NCI-H82 (cell line): Measurements from ENCODE around the gene SLC29A3.
A peak's percentile ranks its signal among the peaks of the same experiment; 100 is the strongest.

ENCODE experiments used
- DNase-seq: peaks from one replicate; lab custom pipeline; 2025; lab: John Stamatoyannopoulos, UW

Gene SLC29A3

DNA sequence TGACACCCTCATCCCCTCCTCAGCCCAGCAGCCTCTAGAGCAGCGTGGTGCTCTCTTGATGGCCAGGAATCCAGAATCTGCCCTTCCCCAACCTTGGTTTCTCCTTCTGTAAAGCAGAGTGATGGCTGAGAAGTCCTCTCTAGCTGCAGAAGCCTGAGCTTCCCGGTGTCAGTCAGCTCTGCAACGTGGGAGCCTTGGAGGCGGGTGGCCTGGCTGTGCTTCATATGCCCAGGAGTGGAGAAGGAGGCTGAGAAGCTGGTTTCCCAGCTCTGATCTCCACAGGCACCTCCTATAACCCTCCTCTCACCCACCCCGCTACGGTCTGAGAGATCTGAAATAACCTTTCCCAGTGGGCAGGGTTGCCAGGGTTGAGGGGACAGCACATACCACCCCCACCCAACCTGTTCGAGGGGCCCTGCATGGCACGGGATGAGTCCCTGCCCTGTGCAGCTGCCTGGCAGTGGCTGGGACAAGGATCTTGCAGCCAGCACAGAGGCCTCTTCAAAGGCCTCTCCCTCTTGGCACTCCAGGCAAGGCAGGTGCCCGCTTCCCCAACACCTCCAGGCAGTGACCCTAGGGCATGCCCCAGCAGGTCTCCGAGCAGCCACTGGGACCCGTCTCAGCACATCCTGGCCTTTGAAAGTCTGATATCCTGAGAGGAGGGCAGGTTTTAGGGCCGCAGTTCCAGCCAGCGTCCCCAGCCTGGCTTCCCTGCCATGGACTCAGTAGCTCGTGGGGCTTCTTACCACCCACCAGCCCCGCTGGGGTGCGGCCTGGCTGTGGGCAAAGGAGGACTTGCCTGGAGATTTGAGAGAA, 18.3 kb upstream of the SLC29A3 start:
- DNase-seq, result no peak

DNA sequence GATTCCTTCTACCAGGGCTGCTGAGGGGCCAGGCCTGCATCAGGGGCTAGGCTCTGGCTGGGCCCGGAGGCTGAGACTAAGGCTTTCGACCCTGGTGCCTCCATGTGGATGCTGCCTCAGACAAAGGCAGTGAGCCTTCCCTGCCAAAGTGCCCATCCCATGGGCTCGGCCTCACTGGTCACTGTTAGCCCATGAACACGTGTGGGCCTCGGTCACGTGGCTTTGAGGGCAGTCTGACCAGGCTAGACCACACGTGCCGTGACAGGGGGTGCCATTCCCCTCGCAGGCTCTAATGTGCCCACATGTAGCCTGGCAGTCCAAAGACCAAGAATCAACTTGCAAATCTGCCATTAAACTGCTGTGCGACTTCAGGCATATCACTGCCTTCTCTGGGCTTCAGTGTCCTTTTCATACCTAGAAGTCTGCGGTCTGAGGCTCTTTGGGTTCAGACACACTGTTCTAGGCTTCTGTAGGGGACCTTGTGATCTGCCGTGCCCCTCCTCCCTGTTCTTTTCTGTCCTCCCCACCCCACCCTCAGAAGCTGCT, 17.6 kb upstream of the SLC29A3 start:
- no peak for DNase-seq

DNA sequence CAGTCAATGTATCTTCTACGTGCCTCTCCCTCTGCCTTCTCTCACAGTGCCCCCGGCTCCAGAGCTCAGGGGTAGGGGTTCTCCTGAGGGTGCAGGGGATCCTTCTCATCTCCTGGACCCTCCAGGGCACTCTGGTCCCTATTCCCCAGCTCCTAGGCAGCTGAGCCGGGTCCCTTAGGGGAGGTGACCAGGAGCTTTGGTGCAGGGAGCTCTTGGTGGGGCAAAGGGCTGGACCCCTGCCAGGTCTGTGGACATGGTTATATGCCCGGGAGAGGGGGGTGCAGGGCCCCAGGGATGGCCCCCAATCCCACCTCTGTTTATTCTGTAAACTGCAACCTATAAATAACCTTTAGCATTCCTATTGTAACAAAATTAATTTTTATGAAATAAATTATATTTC, 16.6 kb upstream of the SLC29A3 start:
- DNase-seq, result no peak

DNA sequence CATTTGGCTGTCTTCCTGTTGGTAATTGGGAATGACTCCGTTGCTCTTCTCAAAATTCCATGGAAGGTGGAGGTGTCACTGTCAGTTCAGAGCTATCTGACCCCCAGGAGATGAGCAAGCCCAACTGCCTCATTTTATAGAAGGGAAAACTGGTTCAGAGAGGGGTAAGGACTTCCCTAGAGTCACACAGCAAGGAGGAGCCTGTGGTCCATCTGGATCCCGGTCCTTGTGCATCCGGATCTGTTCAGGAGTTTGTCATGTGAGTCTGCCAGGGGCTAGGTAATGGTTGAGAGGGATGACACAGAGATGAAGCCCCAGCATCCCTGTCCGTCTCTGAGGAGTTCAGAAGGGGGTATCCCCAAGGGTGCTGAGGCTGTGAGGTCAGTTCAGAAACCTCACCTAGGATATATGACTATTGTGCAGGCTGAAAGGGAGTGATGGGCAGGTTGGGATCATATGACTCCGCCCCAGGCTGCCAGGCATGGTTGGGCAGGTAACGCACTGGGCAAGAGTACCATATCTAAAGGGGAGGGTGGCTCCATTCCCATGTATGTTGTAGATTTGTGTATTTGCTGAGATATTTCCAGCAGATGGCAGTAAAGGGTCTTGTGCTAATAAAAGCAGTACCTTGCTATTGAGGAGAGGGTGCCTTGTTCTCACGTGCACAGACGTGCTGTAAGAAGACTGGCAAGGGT, 16.0 kb upstream of the SLC29A3 start:
- DNase-seq, result peak; percentile 77

DNA sequence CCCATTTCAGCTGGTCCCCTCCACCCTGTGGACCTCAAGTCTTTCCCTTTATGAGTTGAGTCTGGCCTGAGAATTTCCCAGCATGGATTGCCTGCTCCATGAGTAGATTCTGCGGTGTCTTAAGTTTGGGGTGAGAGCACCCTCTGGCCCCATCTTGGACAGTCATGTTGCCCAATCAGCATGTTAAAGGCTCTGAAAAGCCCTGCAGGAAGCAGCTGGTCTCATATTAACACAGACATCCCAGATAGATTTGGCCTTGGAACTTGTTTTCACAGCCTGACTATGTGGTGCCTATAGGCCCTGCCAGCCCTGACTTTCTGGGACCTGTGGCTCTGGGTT, 15.5 kb upstream of the SLC29A3 start:
- no peak for DNase-seq

DNA sequence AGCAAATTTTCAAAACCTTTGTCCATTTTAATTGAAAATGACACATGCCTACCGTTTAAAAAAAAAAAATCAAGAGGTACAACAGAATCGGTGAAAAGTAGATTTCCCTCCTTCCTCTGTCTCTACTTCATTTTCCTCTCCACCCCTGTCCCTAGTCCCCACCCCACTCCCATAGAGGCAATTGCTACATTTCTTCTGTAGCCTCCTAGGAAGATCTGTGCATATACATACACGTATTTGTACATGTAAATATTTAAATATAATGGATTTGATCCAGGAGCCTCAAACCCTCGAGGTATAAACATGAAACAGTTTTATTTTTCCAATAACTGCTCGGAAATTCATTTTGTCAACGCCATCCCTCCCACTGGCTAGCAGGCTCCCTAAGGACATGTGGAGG, 14.1 kb upstream of the SLC29A3 start:
- no peak for DNase-seq

DNA sequence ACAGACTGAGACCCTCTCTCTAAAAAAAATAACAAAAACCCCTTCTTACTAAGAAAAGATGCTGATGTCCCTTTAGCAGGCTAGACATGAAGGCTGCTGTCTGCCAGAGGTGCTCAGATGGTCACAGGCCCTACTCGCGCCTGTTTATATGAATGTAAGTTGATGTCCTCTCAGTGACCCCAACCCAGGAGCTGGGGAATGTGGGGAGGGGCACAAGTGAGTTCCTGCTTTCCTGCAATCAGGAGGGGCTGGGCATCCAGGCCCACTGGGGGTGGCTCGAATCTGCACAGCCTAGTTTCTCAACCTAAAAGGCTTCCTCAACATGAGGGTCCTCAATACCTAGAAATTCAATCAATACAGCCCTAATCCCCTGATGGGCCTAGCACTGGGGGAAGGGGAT, 12.1 kb upstream of the SLC29A3 start:
- DNase-seq, result no peak

DNA sequence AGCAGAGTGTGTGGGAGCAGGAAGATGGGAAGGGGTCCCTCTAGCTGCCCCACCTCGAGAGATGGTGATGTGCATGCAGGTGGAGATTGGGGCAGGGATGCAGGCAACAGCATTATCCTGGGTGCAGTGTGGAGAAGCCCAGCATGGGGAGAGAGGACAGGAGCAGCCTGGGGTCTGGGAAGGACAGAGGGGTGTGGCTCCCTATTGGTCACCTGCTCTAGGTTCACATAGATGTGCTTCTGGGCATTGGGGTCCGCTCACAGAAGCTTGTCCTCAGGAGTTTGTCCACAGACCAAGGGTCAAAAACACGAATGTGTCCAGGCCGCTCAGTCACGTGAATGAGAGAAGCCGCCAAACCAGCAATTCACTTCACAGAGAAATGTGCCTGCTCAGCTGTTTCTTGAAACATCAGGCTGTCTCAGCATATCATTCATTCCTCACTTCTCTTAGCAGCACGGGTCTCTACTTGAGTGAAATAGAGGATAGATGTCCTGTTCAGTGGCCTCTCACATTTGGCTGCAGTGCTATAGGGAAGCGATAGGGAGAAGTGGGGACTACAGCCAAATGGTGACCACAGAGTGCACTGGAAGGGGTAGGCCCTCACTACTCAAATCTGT, 11.5 kb upstream of the SLC29A3 start:
- peak; percentile 22 for DNase-seq

DNA sequence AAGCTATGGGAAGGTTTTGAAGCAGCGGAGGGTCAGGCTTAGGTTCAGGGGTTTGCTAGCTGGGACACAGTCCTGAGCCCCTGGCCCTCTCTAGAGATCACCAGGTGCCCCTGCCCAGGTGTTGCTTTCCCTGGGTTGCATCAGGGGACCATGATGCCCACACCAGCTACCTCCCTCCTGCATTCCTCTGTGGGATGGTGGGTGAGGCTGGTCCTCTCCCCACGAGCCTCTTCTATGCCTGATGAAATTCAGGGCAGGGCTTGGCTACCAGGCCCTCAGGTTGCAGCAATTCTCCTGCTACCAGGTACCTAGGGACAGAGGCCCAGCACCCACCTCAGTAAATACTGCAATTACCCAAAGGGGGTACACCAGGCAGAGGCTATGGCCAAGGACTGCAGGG, 10.8 kb upstream of the SLC29A3 start:
- no peak for DNase-seq

DNA sequence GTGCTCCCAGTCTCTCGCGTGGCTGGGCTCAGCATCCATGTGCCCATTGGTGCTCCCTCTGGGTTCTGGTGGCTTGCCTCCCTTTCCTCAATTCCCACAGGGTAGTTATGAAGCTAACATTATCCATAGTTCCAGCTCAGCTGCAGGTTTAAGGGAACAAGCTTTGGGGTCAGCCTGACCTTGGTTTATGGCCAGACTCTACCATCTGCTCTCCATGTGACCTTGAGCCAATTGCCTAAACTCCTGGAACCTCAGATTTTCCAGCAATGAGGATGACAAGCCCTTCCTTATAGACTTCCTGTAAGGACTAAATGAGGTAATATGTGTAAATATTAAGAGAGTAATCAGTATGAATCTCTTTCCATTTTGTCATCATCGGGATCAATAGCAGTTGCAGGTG, 10.1 kb upstream of the SLC29A3 start:
- no peak for DNase-seq

DNA sequence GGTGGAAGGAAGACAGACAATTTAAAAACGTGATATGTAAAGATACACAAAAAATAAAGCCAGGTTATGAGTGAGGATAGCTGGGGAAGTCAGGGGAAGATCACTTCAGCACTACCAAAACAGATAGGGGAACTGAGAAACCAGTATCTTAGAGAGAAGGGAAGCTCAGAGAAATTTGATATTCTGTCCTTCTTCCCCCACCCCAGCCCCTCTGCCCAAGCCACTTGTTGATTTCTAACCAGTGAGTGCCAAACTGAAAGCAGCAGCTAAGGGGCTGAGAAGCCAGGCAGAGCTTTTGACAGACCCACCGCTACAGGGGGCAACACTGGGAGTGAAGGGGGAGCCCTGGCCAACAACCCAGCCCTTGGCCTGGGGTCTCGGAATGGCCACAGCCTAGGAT, 9.1 kb upstream of the SLC29A3 start:
- DNase-seq, result no peak

DNA sequence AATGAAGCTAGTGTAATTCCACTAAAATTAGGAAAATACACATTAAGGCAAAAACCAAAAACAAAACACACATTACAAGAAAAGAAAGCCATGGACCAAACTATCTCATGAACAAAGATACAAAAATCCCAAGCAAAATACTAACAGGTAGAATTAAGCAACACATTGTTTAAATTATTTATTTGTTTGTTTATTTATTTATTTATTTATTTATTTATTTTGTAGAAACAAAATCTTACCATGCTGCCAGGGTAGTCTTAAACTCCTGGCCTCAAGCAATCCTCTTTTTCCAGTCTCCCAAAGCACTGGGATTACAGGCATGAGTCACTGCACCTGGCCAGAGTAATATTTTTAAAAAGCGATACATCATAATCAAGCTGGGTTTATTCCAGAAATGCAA, 6.8 kb upstream of the SLC29A3 start:
- DNase-seq, result no peak

DNA sequence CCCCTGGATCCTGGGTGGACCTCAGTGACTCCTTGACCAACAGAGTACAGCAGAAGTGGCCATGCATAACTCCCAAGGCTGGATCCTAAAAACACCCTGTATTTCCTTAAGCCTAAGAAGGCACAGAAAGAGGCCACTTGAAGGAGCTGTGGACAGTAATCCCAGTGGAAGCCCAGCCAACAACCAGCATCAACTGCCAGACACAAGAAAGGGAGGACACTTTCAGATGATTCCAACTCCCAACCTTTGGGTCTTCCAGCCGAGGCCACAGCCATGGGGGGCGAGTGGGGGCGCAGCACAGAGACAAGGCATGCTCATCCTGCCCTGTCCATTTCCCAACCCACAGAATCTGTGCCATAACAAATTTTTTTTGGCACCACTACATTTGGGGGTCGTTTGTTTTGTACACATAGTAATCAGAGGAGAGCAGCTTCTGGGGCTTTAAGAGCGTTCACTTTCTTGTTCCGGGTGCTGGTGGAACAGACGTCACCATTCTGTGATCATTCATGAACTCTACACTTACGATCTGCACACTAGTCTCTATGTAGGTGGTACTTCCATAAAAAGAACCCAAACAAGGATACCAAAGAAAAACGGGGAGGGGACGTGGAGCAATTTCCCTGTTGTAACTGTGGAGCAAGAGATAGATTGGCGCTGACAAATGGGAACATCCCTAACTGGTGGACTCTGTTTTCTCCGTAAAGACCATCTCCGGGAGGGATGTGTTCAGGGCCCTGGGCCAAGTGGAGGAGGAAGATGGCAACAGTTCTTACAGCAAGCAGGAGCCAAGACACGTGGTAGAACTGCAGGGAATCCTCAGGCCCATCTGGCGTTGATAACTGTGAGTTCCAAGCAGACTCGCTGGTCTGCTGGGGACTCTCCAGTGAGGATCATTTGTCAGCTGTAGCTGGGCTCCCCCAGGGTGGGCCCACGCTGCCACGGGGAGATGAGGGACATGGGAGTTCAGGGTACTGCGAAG, 6.0 kb upstream of the SLC29A3 start:
- peak; percentile 72 for DNase-seq

DNA sequence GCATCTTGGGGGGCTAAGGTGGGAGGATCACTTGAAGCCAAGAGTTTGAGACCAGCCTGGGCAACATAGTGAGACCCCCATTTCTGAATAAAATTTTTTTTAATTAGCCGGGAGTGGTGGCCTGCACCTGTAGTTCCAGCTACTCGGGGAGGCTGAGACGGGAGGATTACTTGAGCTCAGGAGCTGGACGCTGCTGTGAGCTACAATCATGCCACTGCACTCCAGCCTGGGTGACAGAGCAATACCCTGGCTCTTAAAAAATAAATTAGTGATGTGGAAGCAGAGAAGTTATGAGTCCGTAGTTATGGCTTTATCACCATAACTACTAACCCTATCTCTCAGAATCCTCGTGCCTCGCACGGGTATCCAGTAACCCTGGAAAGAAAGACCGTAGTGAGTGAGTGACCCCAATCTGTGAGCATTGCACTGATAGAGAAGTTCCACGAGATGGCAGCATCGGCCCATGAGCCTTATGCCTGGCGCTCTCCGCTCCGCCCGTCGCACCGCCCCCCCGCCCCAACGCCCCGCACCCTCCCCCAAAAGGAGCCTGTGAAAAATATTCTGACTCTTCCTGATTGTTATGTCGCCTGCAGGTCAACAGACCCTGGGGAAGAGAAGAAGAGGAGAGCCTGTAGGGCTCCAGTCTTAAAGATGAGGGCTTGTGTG, 4.9 kb upstream of the SLC29A3 start:
- DNase-seq, result peak; percentile 78

DNA sequence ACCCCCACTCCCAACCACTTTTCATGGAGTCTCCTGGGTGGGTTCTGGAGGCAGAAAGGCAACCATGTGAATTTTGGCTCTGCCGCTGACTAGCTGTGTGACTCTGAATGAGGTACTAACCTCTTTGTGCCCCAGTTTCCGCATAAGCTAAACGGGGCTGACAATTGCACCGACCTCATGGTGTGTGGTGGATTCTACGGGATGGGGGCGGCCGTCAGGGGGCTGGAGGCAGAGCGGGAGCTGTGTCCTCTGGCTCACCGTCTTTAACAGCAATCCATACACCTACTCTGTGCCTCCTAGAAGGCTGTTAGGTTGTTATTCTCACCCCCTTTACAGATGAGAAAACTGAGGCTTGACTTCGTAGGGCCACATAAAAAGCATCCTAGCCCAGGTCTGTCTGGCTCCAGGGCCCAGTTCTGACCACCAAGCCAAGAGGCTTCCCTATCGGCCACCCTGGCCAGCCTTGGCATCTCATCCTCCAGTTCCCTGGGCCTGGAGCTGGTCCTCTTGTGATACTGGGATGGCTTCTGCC, 4.3 kb upstream of the SLC29A3 start:
- DNase-seq, result no peak

DNA sequence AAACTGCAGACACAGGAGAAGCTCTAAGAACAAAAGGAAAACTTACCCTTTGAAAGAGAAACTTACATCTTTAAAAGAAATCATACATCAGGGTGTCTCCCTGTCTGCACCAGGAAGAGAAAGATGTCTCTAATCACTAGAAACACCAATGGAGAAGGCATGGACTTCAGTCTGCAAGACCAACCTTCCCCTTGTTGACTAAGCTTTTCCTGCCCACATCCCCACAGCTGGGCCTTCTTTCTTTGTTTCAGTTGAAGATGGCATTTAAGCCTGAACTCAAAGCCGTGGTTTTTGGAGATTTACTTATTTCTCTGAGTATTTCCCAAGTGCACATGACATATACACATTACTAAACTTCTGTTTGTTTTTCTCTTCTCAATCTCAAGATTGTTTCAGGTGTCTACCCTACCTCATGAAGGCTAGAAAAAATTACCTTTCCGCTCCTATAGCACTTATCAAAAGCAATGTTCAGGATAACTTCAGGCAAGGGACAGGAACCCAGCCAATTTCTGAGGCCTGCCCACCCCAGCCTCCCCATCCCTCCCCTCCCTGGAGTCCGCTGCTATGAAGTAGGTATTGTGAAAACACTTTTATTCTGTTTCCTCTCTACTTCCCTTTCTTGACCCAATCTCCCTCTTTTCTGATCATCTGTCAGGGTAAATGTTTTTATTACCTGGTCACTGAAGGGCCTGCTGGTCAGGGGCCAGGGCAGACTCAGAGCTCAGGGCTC, 2.8 kb upstream of the SLC29A3 start:
- no peak for DNase-seq

DNA sequence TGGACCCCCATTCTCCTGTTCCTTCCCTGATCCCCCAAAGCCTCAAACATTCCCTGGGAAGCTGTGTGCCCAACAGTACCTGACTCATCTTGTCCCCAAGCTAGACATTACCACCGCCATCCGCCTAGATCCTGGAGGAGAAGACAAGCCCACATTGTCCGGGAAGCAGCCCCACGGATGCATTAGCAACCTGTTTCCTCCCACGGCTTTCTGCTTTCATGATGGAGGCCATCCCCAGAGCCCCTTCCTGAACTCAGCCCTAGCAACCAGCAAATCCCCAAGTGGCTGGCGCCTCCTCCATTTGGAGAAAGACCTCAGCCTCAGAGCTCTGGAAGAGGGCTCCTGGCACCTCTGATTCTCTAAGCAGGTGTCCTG, 2.3 kb upstream of the SLC29A3 start:
- DNase-seq, result no peak

DNA sequence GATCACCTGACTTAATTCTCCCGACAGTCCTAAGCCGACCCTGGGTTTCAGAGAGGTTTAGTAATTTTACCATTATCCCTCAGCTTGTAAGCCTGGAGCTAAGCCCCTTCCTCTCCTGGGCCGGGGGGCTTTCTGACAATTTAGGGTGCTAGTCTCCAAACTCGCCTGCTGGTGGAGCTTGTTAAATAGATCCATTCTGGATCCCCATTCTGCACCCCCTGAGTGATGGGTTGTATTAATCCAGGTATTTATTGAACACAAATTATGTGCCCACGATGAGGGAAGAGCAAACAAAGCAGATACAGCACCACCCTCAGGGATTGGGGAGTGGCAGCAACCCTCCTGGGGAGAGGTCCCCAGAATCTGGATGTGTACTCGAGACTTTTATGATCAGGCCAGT, 1.3 kb upstream of the SLC29A3 start:
- DNase-seq, result peak; percentile 26

DNA sequence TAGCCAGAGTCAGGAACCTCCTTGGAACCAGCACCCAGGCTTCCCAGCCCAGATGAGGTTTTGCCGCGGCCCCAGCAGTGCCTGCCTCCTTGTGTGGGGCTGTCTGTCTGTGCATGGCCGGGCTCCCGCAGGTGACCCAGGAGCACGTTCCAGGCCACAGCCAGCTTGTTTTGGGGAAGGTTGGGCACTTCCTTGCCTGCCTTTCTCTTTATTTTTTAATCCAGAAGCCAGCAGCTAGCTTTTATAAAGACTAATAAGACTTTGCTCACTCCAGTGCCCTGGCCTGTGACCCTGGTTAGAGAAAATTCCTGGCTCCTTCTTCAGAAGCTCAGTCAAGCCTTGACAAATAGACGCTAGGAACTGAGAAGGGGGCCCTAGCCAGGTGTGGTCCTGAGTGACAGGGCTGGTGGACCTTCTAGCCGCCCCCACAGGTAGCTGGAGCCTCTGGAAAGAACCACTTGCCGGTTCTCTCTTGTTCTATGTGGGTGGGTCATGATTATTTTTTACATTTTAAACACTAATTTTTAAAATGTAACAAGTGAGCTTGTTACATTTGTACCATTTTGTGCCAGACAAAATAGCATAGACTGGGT, 837 bp downstream of the SLC29A3 start:
- DNase-seq, result no peak

DNA sequence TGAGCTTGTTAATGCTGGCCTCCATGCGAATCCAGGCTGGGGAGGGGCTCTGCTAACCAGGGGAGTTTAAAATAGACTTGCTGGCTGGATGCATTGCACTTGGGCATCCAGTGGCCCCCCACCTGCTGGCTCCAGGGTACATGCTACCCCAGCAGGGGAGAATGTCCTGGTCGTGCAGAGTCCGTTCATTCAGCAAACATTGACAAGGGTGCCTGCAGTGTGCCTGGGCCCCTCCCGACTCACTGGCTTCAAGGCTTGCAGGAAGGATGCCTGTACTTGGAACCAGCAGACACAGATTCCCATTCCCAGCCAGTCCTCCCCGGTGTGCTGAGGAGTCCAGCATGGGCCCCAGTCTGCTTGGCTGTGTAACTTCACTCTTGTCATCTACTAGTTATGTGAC, 1.5 kb downstream of the SLC29A3 start:
- no peak for DNase-seq
